GM12875 (cell line): ENCODE data around the gene PARD3.
"Not testable (repeated sequence)": the region's sequence is repeated elsewhere in the genome, so short reads cannot be mapped to it uniquely, and the experiment has no call there.

Experiments
- H3K4me3 ChIP-seq: one replicate; pipeline ENCODE4 v1.5.1; 2011; ENCODE audit warnings: low read depth, low read length, control low read depth
- TF ChIP-seq, protein P1 (sequence below): IDR thresholded peaks from 2 replicates; pipeline ENCODE4 v1.5.1; 2011; ENCODE audit warnings: low read depth, mild to moderate bottlenecking, control low read depth, inconsistent platforms, low read length, moderate library complexity, borderline replicate concordance; ENCODE audit not compliant: insufficient read depth

Gene PARD3

DNA sequence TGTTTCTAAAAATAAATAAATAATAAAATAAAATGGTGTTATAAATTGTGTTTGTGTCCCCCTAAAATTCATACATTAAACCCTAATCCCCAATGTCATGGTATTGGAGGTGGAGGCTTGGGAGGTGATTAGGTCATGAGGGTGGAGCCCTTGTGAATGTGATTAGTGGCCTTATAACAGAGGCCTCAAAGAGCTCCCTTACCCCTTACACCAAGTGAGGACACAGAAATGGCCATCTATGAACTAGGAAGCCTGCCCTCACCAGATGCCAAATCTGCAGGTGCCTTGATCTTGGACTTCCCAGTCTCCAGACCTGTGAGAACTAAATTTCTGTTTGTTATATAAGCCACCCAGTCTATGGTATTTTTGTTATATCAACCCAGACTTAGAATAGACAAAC, 738.7 kb downstream of the PARD3 start:
- TF ChIP-seq, protein P1, sequence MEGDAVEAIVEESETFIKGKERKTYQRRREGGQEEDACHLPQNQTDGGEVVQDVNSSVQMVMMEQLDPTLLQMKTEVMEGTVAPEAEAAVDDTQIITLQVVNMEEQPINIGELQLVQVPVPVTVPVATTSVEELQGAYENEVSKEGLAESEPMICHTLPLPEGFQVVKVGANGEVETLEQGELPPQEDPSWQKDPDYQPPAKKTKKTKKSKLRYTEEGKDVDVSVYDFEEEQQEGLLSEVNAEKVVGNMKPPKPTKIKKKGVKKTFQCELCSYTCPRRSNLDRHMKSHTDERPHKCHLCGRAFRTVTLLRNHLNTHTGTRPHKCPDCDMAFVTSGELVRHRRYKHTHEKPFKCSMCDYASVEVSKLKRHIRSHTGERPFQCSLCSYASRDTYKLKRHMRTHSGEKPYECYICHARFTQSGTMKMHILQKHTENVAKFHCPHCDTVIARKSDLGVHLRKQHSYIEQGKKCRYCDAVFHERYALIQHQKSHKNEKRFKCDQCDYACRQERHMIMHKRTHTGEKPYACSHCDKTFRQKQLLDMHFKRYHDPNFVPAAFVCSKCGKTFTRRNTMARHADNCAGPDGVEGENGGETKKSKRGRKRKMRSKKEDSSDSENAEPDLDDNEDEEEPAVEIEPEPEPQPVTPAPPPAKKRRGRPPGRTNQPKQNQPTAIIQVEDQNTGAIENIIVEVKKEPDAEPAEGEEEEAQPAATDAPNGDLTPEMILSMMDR, result no peak
- no peak overlapping the region for H3K4me3 ChIP-seq

DNA sequence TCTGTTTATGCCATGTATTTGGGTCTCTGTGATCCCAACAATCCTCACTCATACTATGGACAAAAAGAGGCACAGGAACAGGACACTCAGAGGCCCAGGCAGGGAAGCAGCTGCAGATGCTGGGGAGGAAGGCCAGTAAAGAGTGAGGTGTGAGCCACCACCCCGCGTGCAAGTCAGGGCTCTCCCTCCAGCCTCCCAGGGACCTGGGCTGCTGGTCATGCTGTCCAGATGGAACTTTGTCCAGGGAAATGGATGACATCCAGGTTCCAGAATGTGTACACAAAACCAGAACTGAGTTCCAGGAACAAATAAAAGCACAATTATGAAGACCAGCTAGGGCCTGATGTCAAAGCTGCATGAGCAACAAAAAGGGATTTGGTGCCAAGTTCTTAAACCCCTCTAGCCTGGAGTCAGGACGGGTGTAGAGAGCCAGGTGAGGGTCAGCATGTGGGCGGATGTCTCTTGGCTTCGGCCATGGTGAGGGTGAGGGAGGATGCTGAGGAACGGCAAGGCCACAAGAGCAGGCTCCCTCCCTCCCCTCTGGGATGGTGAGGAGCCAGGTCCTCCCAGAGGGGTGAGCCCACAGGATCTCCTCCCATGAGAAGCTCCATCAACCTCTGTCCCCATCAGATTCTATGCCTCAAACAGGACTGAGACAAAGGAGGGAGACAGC, 739.7 kb downstream of the PARD3 start:
- TF ChIP-seq, protein P1, result no peak

DNA sequence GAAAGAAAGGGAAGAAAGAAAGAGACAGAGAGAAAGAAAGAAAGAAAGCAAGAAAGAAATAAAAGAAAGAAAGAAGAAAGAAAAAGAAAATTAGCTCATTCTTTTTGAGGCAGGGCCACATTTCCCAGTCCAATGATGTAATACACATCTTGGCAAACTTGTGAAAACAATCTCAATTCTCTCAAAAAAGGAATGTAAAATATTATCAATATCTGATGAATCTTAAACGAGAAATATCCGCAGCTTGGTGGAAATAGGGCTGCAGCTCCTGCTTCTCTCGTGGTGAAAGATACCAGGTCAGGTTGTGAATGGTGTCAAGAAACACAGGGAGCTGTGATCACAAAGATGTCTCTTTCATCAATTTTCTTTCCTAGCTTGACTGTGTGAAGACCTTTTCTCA, 741.0 kb downstream of the PARD3 start:
- H3K4me3 ChIP-seq, result no peak overlapping the region
- TF ChIP-seq, protein P1, result no peak

More for the DNA sequence above, 739.7 kb downstream of the PARD3 start:
- no peak overlapping the region for H3K4me3 ChIP-seq

DNA sequence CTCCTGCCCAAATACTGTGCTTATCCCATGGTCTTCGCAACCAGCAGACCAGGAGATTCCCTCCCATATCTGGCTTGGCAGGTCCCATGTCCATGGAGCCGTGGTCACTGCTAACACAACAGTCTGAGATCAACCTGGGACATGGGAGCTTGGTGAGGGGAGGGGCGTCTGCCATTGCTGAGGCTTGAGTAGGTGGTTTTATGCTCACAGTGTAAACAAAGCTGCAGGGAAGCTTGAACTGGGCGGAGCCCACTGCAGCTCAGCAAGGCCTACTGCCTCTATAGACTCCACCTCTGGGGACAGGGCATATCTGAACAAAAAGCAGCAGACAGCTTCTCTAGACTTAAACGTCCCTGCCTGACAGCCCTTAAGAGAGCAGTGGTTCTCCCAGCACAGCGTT, 747.4 kb downstream of the PARD3 start:
- not testable (repeated sequence) for H3K4me3 ChIP-seq

DNA sequence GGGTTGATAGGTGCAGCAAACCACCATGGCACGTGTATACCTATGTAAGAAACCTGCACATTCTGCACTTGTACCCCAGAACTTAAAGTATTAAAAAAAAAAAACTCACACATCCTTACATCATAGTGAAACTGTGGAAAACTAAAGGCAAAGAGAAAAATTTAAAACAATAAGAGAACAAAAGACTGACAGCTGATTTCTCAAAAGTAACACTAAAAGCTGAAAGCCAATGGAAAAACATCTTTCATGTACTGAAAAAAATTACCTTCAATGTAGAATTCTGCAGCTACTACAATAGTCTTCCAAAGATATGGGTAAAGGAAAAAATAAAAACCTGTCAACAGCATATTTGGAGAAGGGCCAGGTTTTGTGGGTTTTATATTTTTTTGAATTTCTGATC, 751.5 kb downstream of the PARD3 start:
- H3K4me3 ChIP-seq, result no peak overlapping the region
- TF ChIP-seq, protein P1, result no peak

DNA sequence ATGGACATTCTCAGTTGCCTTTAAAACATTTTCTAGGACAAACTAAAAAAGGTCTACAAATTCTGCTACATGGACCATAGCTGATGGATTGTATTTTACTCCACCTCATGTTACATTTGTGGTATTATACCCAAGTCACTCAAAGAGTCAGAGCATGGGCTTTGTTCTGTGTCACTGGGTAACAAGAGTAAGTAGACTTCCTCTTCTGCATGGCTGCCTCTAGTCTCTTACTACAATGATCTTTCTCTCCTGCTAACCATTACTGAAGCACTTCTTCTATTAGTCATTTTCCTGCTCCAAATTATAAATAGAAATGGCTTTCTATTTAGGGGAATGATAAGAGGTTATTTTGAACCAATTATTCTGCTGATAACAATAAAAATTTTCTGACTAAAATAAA, 753.3 kb downstream of the PARD3 start:
- H3K4me3 ChIP-seq, result no peak overlapping the region
- TF ChIP-seq, protein P1, result no peak
